Colonic mucosa (tissue), 4 donors: Measurements from ENCODE around the gene ACTRT2. TPM values are rescaled to one million over a fixed set of nuclear protein-coding genes. Genes with fewer than 3 reads are reported as not detected.

Experiments used
- DNase-seq: peaks from one replicate; pipeline ENCODE4 v3.0.0-alpha.2; 2020
- H3K27ac ChIP-seq: fragments of 200-600 bp; one replicate; pipeline ENCODE4 v1.8.0; 2021
- H3K27me3 ChIP-seq: fragments of 200-600 bp; one replicate; pipeline ENCODE4 v1.8.0; 2021
- H3K36me3 ChIP-seq: fragments of 200-600 bp; one replicate; pipeline ENCODE4 v1.8.0; 2021
- H3K4me1 ChIP-seq: fragments of 200-600 bp; one replicate; pipeline ENCODE4 v1.8.0; 2021; ENCODE audit warnings: mild to moderate bottlenecking
- H3K4me3 ChIP-seq: fragments of 200-600 bp; one replicate; pipeline ENCODE4 v1.8.0; 2021
- H3K9ac ChIP-seq, 2 donors: one replicate each; pipeline ENCODE4 v1.7.0; 2013; ENCODE audit warnings: control low read depth in 2 of 2, low read depth in 2 of 2, low read length in 2 of 2
- H3K9me3 ChIP-seq: fragments of 200-600 bp; one replicate; pipeline ENCODE4 v1.8.0; 2021
- CTCF ChIP-seq: fragments of 200-600 bp; IDR thresholded peaks from one replicate; pipeline ENCODE4 v1.8.0; 2022; ENCODE audit warnings: antibody characterized with exemption, mild to moderate bottlenecking
- intact Hi-C: fragments of 100-400 bp; cut with DNase I; formaldehyde crosslinking; loops from one replicate; pipeline ENCODE4 v1.14.1; 2022
- total RNA-seq, 2 donors: library from RNA; stranded (reverse); fragmentation: NEBNext Ultra II Directional in 1 of 2; extraction: Animal tissue kit (Norgen Biotek cat#: 25700) in 1 of 2; gene quantifications; one replicate each; pipeline ENCODE4 v1.2.1, GENCODE V29; 2021
- donor health status: healthy.
- donor health status: DM: no; HTN: no; CAD: no.
- donor health status: DM: no; HTN: no; CAD: no.

ACTRT2 gene
- total RNA-seq, 2 donors from 2014 or later = not detected

- Histone ChIP-seq H3K9me3 (no peaks in the 10 kb centered on the region), H3K27me3 (no peaks in the 10 kb centered on the region), H3K27ac (no peak overlapping the region), H3K36me3 (no peaks in the 10 kb centered on the region), H3K4me3 (no peak overlapping the region), H3K9ac (no peak overlapping the region), H3K4me1 (no peaks in the 10 kb centered on the region)
- no peak for TF ChIP-seq CTCF
- intact Hi-C loops = no loop called here
- no peak for DNase-seq
Observed at GRCh38 chr1:2989976-2990375, 31.3 kb upstream of the ACTRT2 start.

- Histone ChIP-seq H3K9me3 (no peaks in the 10 kb centered on the region), H3K9ac (no peak overlapping the region), H3K36me3 (no peaks in the 10 kb centered on the region), H3K4me1 (no peaks in the 10 kb centered on the region), H3K27me3 (no peaks in the 10 kb centered on the region), H3K27ac (no peak overlapping the region), H3K4me3 (no peak overlapping the region)
- intact Hi-C loops = no loop called here
- DNase-seq = no peak
- no peak for TF ChIP-seq CTCF
Observed at GRCh38 chr1:2990376-2991115, 30.7 kb upstream of the ACTRT2 start.

- Histone ChIP-seq H3K36me3 (no peaks in the 10 kb centered on the region), H3K9ac (no peak overlapping the region), H3K27me3 (no peaks in the 10 kb centered on the region), H3K4me1 (no peaks in the 10 kb centered on the region), H3K9me3 (no peaks in the 10 kb centered on the region), H3K27ac (no peak overlapping the region), H3K4me3 (no peak overlapping the region)
- DNase-seq = no peak
- intact Hi-C loops = no loop called here
- no peak for TF ChIP-seq CTCF
Observed at GRCh38 chr1:2991753-2992495, 29.3 kb upstream of the ACTRT2 start.

GRCh38 chr1:2998503-2999100 is 22.7 kb upstream of the ACTRT2 start:
- Histone ChIP-seq H3K9ac (no peak overlapping the region), H3K4me3 (no peak overlapping the region), H3K27ac (no peak overlapping the region), H3K4me1 (no peaks in the 10 kb centered on the region), H3K9me3 (no peaks in the 10 kb centered on the region), H3K27me3 (no peaks in the 10 kb centered on the region), H3K36me3 (no peaks in the 10 kb centered on the region)
- intact Hi-C loops = no loop called here
- no peak for TF ChIP-seq CTCF
- no peak for DNase-seq

GRCh38 chr1:2999138-2999537 is 22.1 kb upstream of the ACTRT2 start:
- DNase-seq = no peak
- Histone ChIP-seq H3K27ac (no peak overlapping the region), H3K9me3 (no peaks in the 10 kb centered on the region), H3K36me3 (no peaks in the 10 kb centered on the region), H3K4me3 (no peak overlapping the region), H3K27me3 (no peaks in the 10 kb centered on the region), H3K9ac (no peak overlapping the region), H3K4me1 (no peaks in the 10 kb centered on the region)
- TF ChIP-seq CTCF = no peak
- intact Hi-C loops = no loop called here
